Left ventricle myocardium inferior (tissue), 1 donor: ENCODE measurements around the gene DPH6. TPM values are rescaled to one million over a fixed set of nuclear protein-coding genes. Genes with fewer than 3 reads are reported as not detected.
"Not testable (repeated sequence)": the region's sequence is repeated elsewhere in the genome, so short reads cannot be mapped to it uniquely, and the experiment has no call there.

Source experiments
- DNase-seq: peaks from one replicate; pipeline ENCODE4 v3.0.0-alpha.2; 2020
- H3K27ac ChIP-seq: fragments of 200-600 bp; replicated peaks from 2 replicates; pipeline ENCODE4 v1.8.0; 2021
- H3K27me3 ChIP-seq: fragments of 200-600 bp; 2 replicates; pipeline ENCODE4 v1.8.0; 2021; ENCODE audit warnings: low read depth
- H3K36me3 ChIP-seq: fragments of 200-600 bp; 2 replicates; pipeline ENCODE4 v1.8.0; 2021
- H3K4me1 ChIP-seq: fragments of 200-600 bp; 2 replicates; pipeline ENCODE4 v1.8.0; 2021
- H3K4me3 ChIP-seq: fragments of 200-600 bp; 2 replicates; pipeline ENCODE4 v1.8.0; 2021; ENCODE audit warnings: mild to moderate bottlenecking, moderate library complexity
- H3K9me3 ChIP-seq: fragments of 200-600 bp; replicated peaks from 2 replicates; pipeline ENCODE4 v1.8.0; 2021
- intact Hi-C: fragments of 100-400 bp; cut with micrococcal nuclease; formaldehyde crosslinking; loops from one replicate; pipeline ENCODE4 v1.11.0; 2022
- total RNA-seq: library from RNA; stranded (reverse); fragmentation: NEBNext Ultra II Directional; extraction: Animal tissue kit (Norgen Biotek cat#: 25700); gene quantifications from one replicate; pipeline ENCODE4 v1.2.1, GENCODE V29; 2021
- TF ChIP-seq, protein P1 (sequence below): fragments of 200-600 bp; IDR thresholded peaks from 2 replicates; pipeline ENCODE4 v1.8.0; 2021; ENCODE audit warnings: antibody characterized with exemption, mild to moderate bottlenecking, borderline replicate concordance
- donor health status: DM: no; HTN: yes; CAD: no; lungs with severe emphysema.

DPH6 gene
- total RNA-seq, 1 donor from 2014 or later = 13.9 TPM

DNA sequence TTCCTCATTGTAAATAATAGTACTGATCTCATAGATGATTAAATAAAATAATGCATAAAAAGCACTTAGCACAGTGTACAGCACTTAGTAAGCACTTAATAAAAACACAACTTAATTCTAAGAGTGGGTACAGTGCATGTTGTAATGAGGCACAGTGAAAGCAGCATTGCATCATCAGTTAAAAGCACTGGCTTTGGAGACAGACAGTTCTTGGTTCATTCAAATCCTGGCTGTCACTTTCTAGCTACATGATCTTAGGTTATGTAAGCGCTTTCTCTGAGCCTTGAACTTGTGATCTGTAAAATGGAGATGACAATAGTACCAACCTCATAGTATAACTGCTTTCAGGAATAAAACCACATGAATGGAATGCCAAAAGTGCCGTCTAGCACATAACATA, 151.5 kb downstream of the DPH6 start:
- H3K36me3 ChIP-seq = peaks cover 14% of the 10 kb centered on the region
- no peak overlapping the region for H3K27ac ChIP-seq
- TF ChIP-seq, protein P1, sequence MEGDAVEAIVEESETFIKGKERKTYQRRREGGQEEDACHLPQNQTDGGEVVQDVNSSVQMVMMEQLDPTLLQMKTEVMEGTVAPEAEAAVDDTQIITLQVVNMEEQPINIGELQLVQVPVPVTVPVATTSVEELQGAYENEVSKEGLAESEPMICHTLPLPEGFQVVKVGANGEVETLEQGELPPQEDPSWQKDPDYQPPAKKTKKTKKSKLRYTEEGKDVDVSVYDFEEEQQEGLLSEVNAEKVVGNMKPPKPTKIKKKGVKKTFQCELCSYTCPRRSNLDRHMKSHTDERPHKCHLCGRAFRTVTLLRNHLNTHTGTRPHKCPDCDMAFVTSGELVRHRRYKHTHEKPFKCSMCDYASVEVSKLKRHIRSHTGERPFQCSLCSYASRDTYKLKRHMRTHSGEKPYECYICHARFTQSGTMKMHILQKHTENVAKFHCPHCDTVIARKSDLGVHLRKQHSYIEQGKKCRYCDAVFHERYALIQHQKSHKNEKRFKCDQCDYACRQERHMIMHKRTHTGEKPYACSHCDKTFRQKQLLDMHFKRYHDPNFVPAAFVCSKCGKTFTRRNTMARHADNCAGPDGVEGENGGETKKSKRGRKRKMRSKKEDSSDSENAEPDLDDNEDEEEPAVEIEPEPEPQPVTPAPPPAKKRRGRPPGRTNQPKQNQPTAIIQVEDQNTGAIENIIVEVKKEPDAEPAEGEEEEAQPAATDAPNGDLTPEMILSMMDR = no peak
- intact Hi-C loops = no loop called here
- no peak overlapping the region for H3K4me3 ChIP-seq
- no peaks in the 10 kb centered on the region for H3K9me3 ChIP-seq
- peaks cover 17% of the 10 kb centered on the region for H3K4me1 ChIP-seq
- no peak for DNase-seq
- no peaks in the 10 kb centered on the region for H3K27me3 ChIP-seq

DNA sequence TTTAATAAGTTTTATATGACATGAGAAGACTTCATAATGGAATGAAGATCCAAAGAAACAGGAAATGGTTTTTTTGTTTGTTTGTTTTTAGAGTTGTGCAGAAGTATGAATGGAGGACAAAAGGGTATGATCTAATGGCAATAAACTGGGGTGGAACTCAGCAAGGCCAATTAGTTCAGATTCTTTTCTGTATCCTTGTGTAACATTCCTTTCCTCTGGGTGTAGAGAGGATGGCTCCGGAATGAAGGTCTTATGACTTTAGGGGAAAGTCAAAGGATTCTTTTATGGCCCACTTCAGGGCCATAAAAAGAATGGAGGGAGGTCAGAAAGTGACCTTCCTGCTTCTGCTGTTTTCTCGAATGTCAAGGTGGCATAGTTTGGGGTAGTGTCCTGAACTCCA, 152.6 kb downstream of the DPH6 start:
- intact Hi-C loops = no loop called here

GRCh38 chr15:35391408-35391984, 154.5 kb downstream of the DPH6 start:
- H3K4me3 ChIP-seq, H3K9me3 ChIP-seq, H3K27me3 ChIP-seq, H3K27ac ChIP-seq, intact Hi-C loops, DNase-seq: not testable (repeated sequence)
- Histone ChIP-seq H3K4me1 (peaks cover 17% of the 10 kb centered on the region), H3K36me3 (peaks cover 14% of the 10 kb centered on the region)

More for the DNA sequence above, 152.6 kb downstream of the DPH6 start:
- Histone ChIP-seq H3K9me3 (no peaks in the 10 kb centered on the region), H3K27ac (no peak overlapping the region), H3K27me3 (no peaks in the 10 kb centered on the region), H3K4me1 (peaks cover 17% of the 10 kb centered on the region), H3K4me3 (no peak overlapping the region), H3K36me3 (peaks cover 14% of the 10 kb centered on the region)
- no peak for DNase-seq
- TF ChIP-seq, protein P1 = no peak

DNA sequence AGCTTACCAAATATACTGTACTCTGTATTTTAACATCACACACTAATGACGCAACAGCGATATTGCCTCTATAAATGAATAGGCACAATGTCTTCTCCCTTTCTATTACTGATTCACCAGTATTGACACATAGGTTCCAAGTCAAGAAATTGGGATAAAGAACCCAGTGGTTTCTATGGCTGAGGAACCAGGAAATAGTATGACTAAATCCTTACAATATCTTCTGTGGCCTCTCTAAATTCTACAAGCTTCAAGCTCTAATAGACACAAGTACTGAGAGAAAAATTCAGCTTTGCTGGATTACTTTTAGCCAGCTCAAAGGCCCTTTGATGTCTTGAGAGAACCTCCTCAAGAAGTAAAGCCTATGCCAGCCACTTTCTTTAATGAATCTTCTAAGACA, 162.5 kb downstream of the DPH6 start:
- Histone ChIP-seq H3K9me3 (peaks cover 18% of the 10 kb centered on the region), H3K27me3 (no peaks in the 10 kb centered on the region), H3K4me1 (no peaks in the 10 kb centered on the region), H3K4me3 (no peak overlapping the region), H3K36me3 (peaks cover 26% of the 10 kb centered on the region), H3K27ac (no peak overlapping the region)
- intact Hi-C loops = no loop called here
- DNase-seq = no peak
- TF ChIP-seq, protein P1 = no peak

DNA sequence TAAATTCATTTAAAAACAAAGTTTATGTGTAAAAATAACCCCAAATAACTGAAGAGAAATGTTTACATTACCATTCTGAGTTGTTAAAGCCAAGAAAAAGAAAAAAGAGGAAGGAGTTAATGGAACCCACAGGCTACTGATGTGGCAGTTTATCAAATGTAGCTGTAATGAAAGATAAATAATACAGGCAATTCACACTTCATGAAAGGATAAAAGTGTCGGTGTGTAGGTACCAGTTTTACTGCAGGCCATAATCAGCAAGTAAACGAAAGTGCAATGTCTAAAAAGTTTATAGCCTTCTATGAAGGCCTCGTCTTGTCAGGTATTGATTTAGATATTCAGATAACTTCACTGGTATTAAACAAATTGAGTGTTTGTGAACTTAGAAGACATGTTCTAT, 164.6 kb downstream of the DPH6 start:
- H3K27me3 ChIP-seq = no peaks in the 10 kb centered on the region
- intact Hi-C loops = no loop called here
- H3K4me3 ChIP-seq = no peak overlapping the region
- no peak for DNase-seq
- no peaks in the 10 kb centered on the region for H3K4me1 ChIP-seq
- H3K27ac ChIP-seq = no peak overlapping the region
- peaks cover 31% of the 10 kb centered on the region for H3K36me3 ChIP-seq
- H3K9me3 ChIP-seq = peaks cover 12% of the 10 kb centered on the region
- TF ChIP-seq, protein P1 = no peak

- peaks cover 31% of the 10 kb centered on the region for H3K36me3 ChIP-seq
- no peaks in the 10 kb centered on the region for H3K4me1 ChIP-seq
- H3K27me3 ChIP-seq = no peaks in the 10 kb centered on the region
- DNase-seq = no peak
- H3K27ac ChIP-seq = no peak overlapping the region
- intact Hi-C loops = no loop called here
- H3K9me3 ChIP-seq = peaks cover 3% of the 10 kb centered on the region
- TF ChIP-seq, protein P1 = no peak
- no peak overlapping the region for H3K4me3 ChIP-seq
Observed at GRCh38 chr15:35379972-35380371, 166.0 kb downstream of the DPH6 start.

DNA sequence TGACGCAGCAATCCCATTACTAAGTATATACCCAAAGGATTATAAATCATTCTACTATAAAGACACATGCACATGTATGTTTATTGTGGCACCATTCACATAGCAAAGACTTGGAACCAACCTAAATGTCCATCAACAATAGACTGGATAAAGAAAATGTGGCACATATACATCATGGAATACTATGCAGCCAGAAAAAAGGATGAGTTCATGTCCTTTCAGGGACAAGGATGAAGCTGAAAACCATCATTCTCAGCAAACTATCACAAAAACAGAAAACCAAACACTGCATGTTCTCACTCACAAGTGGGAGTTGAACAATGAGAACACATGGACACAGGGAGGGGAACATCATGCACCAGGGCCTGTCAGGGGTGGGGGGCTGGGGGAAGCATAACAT, 167.5 kb downstream of the DPH6 start:
- H3K4me1 ChIP-seq, H3K27me3 ChIP-seq, intact Hi-C loops, H3K9me3 ChIP-seq, DNase-seq, H3K27ac ChIP-seq, H3K4me3 ChIP-seq: not testable (repeated sequence)
- H3K36me3 ChIP-seq = peaks cover 31% of the 10 kb centered on the region
